Posterior cingulate gyrus (tissue), 11 donors: ENCODE results near the gene BCKDHA.
"Not testable (repeated sequence)": the region's sequence is repeated elsewhere in the genome, so short reads cannot be mapped to it uniquely, and the experiment has no call there.

ENCODE experiments used
- DNase-seq, 10 donors: peaks; one replicate each; pipeline versions ENCODE4 v3.0.0 to v3.0.0-alpha.2; 2020 to 2021; ENCODE audit warnings: mixed read lengths in 3 of 10
- intact Hi-C: fragments of 100-400 bp; cut with DNase I; formaldehyde crosslinking; loops from one replicate; pipeline ENCODE4 v1.15.1; 2023

Gene BCKDHA

DNA sequence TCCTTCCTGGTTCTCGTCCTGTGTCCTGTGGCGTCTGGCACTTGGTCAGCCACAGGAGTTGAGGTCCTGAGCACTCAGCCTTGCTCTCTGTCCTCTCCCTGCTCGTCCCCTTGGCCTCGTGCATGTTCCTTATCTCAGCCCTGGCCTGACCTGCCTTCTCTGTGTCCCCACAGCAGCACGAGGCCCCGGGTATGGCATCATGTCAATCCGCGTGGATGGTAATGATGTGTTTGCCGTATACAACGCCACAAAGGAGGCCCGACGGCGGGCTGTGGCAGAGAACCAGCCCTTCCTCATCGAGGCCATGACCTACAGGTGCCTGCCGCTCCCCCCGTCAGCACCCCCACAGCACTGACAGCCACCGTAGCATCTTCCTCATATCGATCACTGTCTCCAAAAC lies 24.8 kb downstream of the BCKDHA start:
- intact Hi-C loops, result no loop called here
- DNase-seq, result peak in 1 of 10 donors; percentile 35

DNA sequence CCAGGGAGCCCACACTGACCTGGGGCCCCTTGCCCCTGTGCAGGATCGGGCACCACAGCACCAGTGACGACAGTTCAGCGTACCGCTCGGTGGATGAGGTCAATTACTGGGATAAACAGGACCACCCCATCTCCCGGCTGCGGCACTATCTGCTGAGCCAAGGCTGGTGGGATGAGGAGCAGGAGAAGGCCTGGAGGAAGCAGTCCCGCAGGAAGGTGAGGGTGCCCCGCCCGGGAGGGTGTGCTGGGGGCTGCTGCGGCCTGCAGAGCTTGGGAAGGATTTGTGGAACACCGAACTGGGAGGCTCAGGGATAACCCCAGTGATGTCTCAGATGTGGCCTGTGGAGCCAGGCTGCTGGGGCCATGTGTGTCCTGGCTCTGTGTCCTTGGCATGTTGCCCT lies 25.3 kb downstream of the BCKDHA start:
- DNase-seq, result peak in 1 of 10 donors; percentile 17
- intact Hi-C loops, result no loop called here

DNA sequence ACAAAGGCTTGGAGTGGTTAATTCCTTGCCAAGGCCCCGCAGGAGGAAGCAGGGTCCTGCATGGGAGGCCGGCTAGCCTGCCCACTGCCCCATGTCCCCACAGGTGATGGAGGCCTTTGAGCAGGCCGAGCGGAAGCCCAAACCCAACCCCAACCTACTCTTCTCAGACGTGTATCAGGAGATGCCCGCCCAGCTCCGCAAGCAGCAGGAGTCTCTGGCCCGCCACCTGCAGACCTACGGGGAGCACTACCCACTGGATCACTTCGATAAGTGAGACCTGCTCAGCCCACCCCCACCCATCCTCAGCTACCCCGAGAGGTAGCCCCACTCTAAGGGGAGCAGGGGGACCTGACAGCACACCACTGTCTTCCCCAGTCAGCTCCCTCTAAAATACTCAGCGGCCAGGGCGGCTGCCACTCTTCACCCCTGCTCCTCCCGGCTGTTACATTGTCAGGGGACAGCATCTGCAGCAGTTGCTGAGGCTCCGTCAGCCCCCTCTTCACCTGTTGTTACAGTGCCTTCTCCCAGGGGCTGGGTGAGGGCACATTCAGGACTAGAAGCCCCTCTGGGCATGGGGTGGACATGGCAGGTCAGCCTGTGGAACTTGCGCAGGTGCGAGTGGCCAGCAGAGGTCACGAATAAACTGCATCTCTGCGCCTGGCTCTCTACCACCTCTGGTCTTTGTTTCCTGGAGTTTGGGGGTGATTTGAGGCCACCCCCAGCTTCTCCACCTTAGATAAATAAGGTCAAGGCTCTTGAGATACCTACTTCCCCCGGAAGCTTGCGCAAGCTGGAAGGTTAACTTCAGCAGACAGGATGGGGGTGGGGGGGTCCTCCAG lies 26.9 kb downstream of the BCKDHA start:
- intact Hi-C loops, result no loop called here
- DNase-seq, result no peak

DNA sequence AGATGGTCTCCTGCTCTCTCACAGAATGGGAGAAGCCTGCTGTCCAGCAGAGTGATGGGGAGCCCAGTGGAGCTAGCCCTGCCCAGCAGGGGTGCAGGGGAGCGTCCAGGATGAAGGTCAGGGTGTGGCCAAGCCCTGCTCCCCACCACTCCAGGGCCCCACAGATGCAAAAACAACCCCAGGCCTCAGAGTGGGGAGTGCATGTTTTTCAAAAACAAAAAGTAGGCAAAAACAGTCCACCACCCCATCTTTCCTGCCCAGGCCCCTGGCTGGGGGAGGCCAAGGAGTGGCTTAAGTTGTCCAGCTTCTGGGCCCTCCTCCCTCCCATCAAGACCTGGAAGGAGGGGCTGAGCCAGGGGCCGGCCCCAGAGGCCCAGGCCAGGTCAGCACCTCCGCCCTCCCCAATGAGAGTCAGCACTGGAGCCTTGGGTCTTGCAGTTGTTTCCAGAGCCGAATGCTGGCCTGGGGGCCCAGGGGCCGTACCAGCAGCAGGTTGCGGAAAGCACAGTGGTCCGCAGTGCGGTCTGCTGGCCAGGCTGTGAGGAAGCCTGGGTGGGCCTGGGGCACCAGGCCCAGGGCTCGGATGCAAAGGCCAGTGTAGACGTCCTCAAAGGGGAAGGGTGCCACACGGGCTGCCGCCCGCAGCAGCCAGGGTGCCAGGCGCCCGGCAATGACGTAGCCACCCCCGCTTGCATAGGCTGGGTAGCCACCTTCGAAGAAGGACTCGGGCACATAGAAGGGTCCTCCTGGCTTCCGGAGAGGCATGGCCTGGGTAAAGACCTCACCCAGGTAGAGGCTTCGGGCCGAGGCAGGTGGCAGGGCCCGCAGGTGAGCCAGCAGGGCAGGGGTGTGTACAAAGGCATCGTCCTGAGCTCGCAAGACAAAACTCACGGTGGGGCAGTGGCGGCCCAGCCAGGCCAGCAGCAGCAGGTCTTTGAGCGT lies 27.8 kb downstream of the BCKDHA start:
- intact Hi-C loops, result no loop called here
- DNase-seq, result no peak

DNA sequence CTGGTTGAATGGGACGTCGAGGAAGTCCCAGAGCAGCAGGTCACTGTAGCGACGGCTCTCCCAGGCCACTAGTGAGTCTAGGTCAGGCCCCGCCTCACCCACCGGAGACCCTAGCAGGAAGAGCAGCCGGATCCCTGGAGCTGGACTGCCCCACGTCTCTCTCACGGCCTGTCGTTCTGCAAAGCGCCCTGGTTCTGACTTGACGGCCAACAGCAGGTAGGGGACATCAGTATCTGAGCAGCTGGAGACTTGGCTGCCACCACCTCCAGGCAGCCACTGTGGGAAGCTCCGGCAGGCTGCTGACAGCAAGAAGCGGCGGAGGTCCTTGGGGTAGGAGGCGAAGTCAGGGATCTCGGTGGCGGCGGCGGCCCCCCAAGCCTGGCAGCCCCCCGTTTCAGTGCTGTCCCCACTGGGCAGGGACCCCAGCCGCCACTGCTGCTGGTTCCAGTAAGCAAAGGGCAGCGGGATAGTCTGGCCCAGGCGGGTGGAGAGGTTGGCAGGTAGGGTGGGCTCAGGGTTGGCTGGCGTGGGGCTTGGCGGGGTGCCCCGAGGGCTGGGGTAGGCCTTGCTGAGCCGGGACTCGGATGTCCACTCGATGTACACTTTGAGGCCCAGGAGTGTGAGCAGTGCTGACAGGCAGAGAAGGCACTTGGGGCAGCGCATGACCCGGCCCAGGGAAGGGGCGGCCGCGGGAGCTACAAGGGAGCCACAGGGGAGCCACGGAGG lies 28.7 kb downstream of the BCKDHA start:
- DNase-seq, result peak in 1 of 10 donors; percentile 84
- intact Hi-C loops, result no loop called here

DNA sequence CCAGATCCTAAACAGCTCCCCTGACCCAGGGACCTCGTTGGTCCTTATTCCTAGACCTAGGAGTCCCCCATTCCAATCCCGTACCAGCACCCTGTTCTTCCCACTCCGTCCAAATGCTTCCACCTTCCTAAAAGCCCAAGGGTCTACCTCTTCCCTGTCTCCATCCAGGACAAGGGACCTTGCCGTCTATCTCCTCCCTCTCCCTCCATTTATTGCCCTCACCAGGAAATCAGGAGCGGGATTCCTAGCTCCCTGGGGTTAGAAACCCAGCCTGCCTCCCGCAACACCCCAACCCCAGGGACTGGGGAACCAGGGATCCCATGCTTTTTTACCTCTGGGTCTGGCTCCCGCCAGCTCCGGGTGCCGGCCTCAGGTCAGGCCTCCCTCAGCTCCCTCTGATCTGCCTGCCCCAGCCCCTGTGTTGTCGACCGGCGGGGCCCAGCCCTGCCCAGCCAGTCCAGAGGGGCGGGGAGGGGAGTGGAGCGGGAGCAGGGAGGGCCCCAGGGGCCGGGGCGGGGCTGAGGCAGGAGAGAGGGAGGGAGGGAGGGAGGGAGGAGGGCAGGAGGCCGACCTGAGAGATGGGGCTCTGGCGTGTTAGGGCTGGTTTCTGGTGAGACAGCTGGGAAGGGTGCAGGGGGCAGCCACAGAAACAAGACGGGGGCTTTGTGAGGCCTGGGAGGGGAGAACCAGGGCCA lies 29.5 kb downstream of the BCKDHA start, which contains the start of gene B3GNT8:
B3GNT8 (minus strand) TSS at position 423 of the 695 bp plus-strand sequence. CDS start 596 bp downstream, outside the sequence.
- DNase-seq, result no peak
- intact Hi-C loops, result no loop called here

DNA sequence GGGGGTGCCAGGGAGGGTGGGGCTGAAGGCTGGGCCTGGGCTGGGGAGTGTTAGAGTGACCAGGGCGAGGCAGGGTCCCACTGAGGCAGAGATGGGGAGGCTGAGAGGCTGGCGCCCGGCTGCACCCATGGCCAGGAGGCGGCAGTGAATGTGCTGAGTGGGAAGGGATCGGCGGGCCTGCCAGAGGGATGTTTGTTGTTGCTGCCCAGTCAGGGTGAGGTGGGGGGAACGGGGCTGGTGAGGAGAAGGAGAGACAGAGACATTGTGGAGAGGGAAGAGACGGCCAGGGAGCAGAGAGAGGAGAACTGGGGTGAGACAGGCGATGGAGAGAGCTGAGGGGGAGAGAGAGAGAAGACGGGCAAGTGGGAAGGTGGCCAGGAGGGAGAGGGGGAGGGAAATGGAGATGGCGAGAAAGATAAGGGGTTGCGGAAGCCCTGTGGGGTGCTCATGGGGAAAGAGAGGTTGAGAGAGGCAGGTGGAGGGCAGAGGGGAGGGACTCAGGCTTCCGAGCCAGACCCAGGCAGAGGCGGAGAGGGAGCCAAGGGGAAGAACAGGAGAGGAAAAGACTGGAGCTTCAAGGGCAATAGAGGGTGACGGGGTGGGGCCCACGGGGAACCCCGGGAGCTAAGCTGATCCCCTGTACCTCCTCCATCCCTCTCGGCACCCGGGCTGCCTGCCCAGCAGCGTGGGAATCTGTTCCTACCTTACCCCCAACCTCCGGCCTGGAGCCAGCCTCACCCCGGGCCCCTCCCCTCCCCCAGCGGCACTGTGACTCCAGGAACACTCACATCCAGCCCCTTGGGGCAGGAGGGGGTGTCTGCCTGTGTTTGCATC lies 30.2 kb downstream of the BCKDHA start:
- peak in 7 of 10 donors; percentile 32 to 87 (median 54) for DNase-seq
- intact Hi-C loops, result no loop called here

DNA sequence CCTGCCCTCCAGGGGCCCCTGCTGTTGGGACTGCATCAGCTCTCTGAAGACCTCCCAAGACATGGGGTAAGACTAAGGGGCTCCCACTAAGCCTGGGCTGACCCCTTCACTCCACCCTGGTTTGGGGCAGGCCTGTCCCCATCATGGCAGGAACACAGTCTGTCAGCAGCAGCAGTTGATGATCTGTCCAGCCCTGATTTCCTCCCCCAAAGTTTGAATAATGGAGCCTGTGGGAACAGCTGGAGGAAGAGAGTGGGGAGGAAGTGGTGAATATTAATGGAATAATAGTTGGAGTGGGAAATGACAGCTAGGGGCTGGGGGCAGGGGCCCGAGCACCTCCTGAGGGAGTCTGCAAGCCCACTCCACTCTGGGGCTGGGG lies 30.9 kb downstream of the BCKDHA start:
- intact Hi-C loops, result no loop called here
- DNase-seq, result no peak

DNA sequence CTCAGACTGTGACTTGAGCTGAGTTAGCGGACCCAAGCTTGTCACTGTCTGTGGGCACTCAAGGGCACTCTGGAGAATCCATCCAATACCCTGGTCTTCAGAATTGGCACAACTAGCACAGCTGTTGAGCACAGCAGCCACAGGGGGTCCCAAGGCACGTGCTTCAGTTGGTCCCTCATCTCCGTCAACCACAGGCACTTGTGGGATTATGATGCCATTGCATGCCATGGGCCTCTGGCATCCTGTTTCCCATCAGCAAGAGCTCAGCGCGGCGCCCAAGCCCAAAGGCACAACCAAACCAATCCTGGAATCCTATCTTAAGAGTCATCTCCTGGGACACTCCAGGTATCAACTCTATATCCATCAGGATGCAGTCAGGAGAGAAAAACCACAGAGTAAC lies 33.3 kb downstream of the BCKDHA start:
- intact Hi-C loops, result no loop called here
- no peak for DNase-seq

DNA sequence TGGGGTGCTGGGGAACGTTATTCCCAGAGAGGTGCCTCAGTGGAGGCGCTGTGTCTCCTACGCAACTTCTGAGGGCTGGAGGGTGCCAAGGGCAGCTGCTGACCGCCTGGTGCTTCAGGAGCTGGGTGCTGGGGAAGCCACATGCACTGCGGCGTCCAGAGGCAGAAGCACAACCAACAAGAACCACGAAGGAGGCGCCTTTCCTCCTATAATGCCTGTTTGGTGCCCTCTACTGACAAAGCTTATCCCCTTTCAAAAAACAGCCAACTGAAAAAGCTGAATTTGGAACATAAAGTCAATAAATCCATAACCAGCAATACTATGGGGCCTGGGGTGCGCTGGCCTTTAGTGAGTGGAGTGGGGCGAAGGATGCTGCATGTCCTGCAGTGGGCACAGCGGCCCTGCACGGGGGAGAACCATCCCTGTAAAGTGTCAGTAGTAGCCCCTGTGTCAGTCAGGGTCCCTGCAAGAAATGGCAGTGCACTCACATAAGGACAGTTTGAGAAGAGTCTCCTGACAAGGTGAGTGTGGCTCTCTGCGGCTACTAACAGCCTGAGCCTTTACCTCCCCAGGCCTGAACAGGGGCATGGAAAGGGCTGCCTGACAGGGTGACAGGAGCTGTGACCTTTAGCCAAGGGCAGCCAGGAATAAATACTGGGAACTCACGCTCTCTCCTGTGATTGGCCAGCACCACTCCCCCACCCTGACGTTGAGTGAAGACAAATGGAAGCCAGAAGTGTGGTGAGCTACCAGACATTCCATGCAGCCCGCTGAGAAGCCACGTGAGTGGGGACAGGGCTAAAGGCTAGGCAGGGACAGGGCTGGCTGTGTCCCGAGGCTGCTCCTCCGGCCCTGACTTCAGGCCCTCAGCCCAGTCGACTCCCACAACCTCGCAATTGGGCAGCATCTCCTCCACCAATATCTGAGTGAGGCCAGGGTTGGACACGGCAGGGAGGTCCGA lies 34.1 kb downstream of the BCKDHA start:
- intact Hi-C loops, result no loop called here
- DNase-seq, result no peak

DNA sequence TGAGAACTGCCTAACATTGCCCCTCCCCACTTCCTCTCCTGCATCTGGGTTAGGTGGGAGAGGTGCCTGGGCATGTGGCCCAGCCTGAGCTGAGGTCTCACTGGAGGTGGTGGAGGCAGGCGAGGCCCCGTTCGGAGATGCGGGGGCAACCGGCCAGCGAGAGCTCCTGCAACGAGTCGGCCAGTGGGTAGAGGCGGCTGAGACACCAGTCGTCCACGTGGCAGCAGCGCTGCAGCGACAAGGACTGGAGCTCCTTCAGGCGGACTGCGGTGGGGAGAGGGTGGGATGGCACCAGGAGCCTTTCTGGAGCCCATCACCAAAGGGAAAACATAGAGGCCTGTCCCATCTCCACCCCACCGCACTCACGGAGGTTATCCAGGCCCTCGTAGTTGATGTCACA lies 35.6 kb downstream of the BCKDHA start:
- intact Hi-C loops, result no loop called here
- DNase-seq, result peak in 5 of 10 donors; percentile 34 to 91 (median 60)

DNA sequence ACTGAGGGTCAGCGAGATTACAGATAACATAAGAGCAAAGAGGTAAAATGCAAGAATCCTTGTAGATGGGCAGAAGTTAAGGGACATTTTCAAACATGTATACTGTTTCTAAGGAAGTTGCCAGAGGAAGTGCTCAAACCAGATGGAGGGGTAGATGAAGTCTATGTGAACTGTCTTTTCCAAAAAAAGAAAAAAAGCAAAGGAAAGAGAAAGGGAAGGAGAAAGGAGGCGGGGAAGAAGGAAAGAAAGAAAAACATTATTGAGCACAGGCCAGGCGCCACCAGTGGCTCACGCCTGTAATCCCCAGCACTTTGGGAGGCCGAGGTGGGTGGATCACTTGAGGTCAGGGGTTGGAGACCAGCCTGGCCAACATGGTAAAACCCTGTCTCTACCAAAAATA lies 36.8 kb downstream of the BCKDHA start:
- intact Hi-C loops, result no loop called here
- DNase-seq, result peak in 3 of 10 donors; percentile 4 to 50 (median 21)

DNA sequence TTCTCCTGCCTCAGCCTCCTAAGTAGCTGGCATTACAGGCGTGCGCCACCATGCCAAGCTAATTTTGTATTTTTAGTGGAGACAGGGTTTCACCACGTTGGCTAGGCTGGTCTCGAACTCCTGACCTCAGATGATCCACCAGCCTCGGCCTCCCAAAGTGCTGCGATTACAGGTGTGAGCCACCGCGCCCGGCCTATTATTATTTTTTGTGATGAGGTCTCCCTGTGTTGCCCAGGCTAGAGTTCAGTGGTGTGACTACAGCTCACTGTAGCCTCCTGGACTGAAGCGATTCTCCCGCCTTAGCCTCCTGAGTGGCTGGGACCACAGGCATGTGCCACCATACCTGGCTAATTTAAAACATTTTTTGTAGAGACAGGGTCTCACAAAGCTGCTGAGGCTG lies 37.8 kb downstream of the BCKDHA start:
- intact Hi-C loops, result not testable (repeated sequence)
- DNase-seq, result peak in 3 of 10 donors; percentile 18 to 52 (median 22)

DNA sequence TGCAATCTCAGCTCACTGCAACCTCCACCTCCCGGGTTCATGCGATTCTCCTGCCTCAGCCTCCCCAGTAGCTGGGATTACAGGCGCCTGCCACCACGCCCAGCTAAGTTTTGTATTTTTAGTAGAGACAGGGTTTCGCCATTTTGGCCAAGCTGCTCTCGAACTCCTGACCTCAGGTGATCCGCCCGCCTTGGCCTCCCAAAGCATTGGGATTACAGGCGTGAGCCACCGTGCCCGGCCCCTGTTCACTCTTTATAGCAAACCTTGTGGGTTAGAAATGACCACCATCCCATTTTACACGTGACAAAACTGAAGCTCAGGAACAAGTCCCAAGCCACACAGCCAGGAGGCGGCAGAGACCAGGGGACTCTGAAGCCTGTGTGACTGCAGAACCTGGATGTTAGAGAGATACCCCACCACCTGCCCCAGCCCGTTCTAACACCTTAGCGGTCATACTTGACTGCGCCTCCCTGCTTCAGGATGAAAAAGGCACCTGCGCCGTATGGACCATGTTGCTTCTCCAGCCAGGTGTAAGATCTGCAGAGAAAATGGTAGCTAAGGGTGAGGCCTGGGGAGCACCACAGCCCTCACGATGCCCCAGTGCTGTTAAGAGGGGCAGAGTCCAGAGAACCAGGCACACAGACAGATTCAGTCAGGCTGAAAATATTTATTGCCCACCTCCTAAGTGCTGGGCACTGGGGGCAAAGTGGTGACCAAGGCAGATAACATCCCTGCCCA lies 38.5 kb downstream of the BCKDHA start:
- intact Hi-C loops, result no loop called here
- DNase-seq, result peak in 3 of 10 donors; percentile 31 to 61 (median 53)

DNA sequence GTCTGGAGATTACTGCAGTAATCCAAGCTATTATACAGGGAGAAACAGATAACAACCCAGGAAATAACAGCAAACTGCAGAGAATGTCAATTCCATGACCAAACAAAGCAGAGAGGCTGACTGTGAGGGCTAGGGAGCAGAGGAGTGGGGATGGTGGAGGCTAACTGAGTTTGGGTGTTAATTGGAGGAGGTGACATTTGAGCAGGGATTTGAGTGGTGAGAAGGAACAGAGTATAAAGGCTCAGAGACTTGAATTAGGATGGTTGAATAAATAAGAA lies 39.0 kb downstream of the BCKDHA start:
- no peak for DNase-seq
- intact Hi-C loops, result no loop called here

DNA sequence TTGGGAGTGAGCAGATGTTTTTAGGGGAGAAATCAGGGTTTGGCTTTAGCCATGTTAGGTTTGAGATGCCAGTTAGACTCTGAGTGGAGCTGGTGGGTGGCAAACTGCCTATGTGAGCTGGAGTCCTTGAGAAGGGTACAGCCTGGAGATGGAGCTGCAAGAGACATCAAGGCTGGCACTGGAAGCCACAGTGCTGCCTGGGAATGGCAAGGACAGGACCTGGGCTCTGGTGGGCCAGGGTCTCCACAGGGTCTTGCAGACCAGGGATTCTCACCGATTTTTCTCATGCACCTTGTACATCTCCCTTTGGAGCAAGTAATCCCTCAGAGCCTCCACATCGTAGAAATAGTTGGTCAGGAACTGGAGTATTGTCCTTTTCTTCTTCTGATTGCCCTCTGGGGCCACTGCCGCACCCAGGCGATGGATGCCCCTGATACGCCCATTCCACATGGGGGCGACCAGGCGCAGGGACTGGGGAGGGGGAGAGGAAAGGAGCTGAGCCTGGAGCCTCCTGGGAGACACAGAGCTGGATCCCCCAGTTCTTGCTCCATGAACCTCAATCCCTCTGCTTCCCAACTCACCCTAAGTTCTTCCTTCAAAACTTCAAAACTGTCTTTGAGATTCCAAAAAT lies 40.4 kb downstream of the BCKDHA start:
- peak in 3 of 10 donors; percentile 43 to 48 (median 46) for DNase-seq
- intact Hi-C loops, result no loop called here
